ENCODE measurements around the gene FAM13A. TPM values are rescaled to one million over a fixed set of nuclear protein-coding genes. Genes with fewer than 3 reads are reported as not detected.

Gene FAM13A
- total RNA-seq, 4 donors from 2014 or later, result 5.2 to 19.1 (median 8.2) TPM

DNA sequence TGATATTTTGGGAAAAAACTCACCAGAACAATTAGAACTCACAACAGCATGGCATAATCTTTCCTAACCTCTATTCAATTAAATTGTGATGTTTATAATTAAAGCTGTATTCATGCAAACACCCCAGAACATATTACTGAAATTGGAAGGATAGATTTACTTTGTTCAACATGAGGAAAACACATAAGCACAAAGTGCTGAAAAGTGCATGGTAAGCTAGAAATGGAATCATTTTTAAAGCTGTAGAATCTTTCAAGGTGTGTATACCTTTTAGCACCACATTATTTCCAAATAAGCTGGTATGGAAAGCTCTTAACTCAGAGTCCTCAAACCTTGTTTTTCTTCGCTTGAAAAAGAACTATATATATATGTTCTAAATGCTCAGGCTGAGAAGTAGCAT is 268.6 kb downstream of the FAM13A start:
- no peak for DNase-seq
- H3K27ac ChIP-seq, result no peak overlapping the region
- peaks cover 0 to 11% (median 3%) of the 10 kb centered on the region in 3 donors for H3K4me1 ChIP-seq
- peaks cover 0 to 50% (median 0%) of the 10 kb centered on the region in 3 donors for H3K36me3 ChIP-seq
- no peaks in the 10 kb centered on the region for H3K27me3 ChIP-seq
- no peak for TF ChIP-seq POLR2A (IDR thresholded peaks at IDR 0.05)
- TF ChIP-seq, protein P1, sequence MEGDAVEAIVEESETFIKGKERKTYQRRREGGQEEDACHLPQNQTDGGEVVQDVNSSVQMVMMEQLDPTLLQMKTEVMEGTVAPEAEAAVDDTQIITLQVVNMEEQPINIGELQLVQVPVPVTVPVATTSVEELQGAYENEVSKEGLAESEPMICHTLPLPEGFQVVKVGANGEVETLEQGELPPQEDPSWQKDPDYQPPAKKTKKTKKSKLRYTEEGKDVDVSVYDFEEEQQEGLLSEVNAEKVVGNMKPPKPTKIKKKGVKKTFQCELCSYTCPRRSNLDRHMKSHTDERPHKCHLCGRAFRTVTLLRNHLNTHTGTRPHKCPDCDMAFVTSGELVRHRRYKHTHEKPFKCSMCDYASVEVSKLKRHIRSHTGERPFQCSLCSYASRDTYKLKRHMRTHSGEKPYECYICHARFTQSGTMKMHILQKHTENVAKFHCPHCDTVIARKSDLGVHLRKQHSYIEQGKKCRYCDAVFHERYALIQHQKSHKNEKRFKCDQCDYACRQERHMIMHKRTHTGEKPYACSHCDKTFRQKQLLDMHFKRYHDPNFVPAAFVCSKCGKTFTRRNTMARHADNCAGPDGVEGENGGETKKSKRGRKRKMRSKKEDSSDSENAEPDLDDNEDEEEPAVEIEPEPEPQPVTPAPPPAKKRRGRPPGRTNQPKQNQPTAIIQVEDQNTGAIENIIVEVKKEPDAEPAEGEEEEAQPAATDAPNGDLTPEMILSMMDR (IDR thresholded peaks at IDR 0.05), result no peak
- intact Hi-C loops (cut with DNase I), result no loop called here
- H3K4me3 ChIP-seq, result no peak overlapping the region
- no peaks in the 10 kb centered on the region for H3K9me3 ChIP-seq
- WGBS, 2 donors, result 95 to 97% methylated on average over 1 of the region's 1 CpG

DNA sequence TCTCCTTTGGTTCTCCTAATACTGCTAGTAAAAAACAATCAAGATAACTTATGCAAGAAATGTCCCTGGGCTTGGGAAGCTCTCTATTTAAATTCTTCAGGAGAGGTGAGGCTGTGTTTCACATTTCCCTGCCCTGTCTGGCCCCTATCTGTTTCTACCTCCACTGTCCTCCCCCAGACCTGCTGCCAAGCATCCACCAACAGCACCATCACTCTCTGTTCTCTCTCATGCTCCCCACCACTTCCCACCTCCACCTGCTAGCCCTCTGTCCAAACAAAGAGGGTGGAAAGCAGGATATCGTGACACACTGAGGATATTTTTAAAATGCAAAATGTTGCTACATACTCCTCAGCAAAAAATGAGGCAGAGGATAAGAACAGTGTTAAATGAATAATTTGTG is 271.0 kb downstream of the FAM13A start:
- H3K27ac ChIP-seq, result no peak overlapping the region
- 80 to 94% methylated on average over 1 of the region's 1 CpG for WGBS, 2 donors
- H3K4me3 ChIP-seq, result no peak overlapping the region
- H3K36me3 ChIP-seq, result peaks cover 0 to 53% (median 0%) of the 10 kb centered on the region in 3 donors
- intact Hi-C loops (cut with DNase I), result no loop called here
- H3K4me1 ChIP-seq, result no peaks in the 10 kb centered on the region
- no peak for DNase-seq
- H3K27me3 ChIP-seq, result no peaks in the 10 kb centered on the region
- H3K9me3 ChIP-seq, result no peaks in the 10 kb centered on the region
- no peak for TF ChIP-seq POLR2A (IDR thresholded peaks at IDR 0.05)
- TF ChIP-seq, protein P1 (IDR thresholded peaks at IDR 0.05), result no peak

DNA sequence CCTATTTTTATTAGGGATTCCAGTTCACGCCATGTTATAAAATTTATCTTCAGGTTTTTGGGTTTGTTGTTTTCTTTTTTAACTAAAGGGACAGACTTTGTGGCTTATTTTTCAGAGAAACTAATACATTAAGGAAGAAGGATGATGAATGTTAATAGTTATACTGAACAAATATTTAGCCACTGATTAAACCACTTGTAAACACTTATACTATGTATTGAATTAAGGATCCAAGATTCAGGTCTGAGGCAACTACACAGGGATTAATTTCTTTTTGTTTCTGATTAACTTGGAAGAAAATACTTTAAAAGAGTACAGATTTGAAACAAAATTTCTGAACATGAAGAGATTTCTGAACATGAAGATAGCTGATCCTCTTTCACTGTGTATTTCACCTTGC is 276.6 kb downstream of the FAM13A start:
- H3K27ac ChIP-seq, result no peak overlapping the region
- 79 to 100% methylated on average over 1 of the region's 1 CpG for WGBS, 2 donors

DNA sequence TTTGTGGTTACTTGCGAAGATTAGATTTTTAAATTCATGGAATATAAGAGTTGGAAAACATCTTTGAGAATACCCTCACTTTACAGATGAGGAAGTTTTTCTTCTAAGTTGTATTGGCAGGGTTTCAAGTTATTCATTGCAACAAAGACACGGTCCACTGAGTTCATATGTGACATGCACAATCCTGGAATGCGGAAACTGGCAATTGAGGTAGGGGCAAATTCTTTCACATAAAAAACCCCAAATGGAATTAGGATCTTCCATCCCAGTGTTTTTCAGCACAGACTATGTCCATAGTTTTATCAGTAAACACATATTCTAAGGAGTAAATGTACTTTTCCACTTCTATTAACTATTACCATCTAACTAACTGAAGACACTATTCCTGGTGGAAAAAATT is 277.6 kb downstream of the FAM13A start:
- Histone ChIP-seq H3K9me3 (no peaks in the 10 kb centered on the region), H3K4me1 (peaks cover 0 to 8% (median 0%) of the 10 kb centered on the region in 3 donors), H3K27ac (no peak overlapping the region), H3K4me3 (no peak overlapping the region), H3K36me3 (peaks cover 0 to 11% (median 0%) of the 10 kb centered on the region in 3 donors), H3K27me3 (no peaks in the 10 kb centered on the region)
- TF ChIP-seq, protein P1 (IDR thresholded peaks at IDR 0.05), result no peak
- TF ChIP-seq POLR2A (IDR thresholded peaks at IDR 0.05), result no peak
- 63 to 68% methylated on average over 3 of the region's 3 CpGs for WGBS, 2 donors
- intact Hi-C loops (cut with DNase I), result no loop called here
- no peak for DNase-seq

More for the DNA sequence above, 276.6 kb downstream of the FAM13A start:
- Histone ChIP-seq H3K9me3 (no peaks in the 10 kb centered on the region), H3K27me3 (no peaks in the 10 kb centered on the region), H3K4me3 (no peak overlapping the region), H3K36me3 (peaks cover 0 to 17% (median 0%) of the 10 kb centered on the region in 3 donors), H3K4me1 (peaks cover 0 to 8% (median 0%) of the 10 kb centered on the region in 3 donors)
- TF ChIP-seq POLR2A (IDR thresholded peaks at IDR 0.05), result no peak
- TF ChIP-seq, protein P1 (IDR thresholded peaks at IDR 0.05), result no peak
- no peak for DNase-seq
- intact Hi-C loops (cut with DNase I), result no loop called here

DNA sequence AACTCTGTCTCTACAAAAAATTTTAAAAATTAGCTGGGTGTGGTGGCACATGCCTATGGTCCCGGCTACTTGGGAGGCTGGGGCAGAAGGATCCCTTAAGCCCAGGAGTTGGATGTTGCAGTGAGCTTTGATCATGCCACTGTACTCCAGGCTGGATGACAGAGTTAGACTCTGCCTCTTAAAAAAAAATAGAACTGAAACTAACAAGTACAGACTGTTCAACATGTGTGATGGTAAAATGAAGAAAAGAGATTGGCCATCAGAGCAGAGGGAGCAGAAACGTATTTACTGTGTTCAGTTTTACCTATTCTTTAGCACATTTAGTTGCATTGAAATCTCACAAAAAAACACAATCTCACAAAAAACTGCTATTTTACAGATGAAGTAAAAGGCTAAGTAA is 281.5 kb downstream of the FAM13A start:
- Histone ChIP-seq H3K27me3 (no peaks in the 10 kb centered on the region), H3K9me3 (no peaks in the 10 kb centered on the region), H3K4me1 (peaks cover 0 to 21% (median 0%) of the 10 kb centered on the region in 3 donors), H3K36me3 (no peaks in the 10 kb centered on the region), H3K4me3 (no peak overlapping the region), H3K27ac (no peak overlapping the region)
- 85 to 89% methylated on average over 2 of the region's 2 CpGs for WGBS, 2 donors
- DNase-seq, result no peak
- TF ChIP-seq POLR2A (IDR thresholded peaks at IDR 0.05), result no peak
- intact Hi-C loops (cut with DNase I), result no loop called here

DNA sequence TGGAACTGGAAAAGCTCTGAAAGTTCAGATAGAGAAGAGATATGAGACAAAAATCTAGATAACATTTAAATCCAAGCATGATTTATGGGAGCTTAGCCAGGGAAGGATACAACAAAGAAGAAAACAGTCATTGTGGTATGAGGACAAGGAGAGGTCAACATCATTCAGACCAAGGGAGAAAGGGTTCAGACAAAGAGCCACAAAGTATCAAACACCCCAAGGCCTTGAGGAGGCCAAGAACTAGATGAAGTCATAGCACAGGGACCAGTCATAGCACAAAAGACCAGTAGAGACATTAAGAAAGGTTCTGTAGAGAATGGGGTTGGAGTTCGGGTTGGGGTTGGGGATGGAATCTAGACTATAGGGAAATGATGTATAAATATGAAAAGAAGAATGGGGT is 282.0 kb downstream of the FAM13A start:
- peaks cover 0 to 21% (median 0%) of the 10 kb centered on the region in 3 donors for H3K4me1 ChIP-seq
- no peak for DNase-seq
- H3K9me3 ChIP-seq, result no peaks in the 10 kb centered on the region
- no peak for TF ChIP-seq POLR2A (IDR thresholded peaks at IDR 0.05)
- TF ChIP-seq, protein P1 (IDR thresholded peaks at IDR 0.05), result no peak
- H3K27ac ChIP-seq, result no peak overlapping the region
- 83 to 100% methylated on average over 1 of the region's 1 CpG for WGBS, 2 donors
- no peaks in the 10 kb centered on the region for H3K27me3 ChIP-seq
- intact Hi-C loops (cut with DNase I), result no loop called here
- no peak overlapping the region for H3K4me3 ChIP-seq
- no peaks in the 10 kb centered on the region for H3K36me3 ChIP-seq

All from esophagus squamous epithelium (tissue), 5 donors.